ENCODE measurements around the gene RDH13. TPM values are rescaled to one million over a fixed set of nuclear protein-coding genes. Genes with fewer than 3 reads are reported as not detected.

The RDH13 gene
- total and polyA plus RNA-seq, 9 donors: 7.8 to 17.3 (median 11.8) TPM

- DNase-seq: peak; percentile 92 to 95 (median 92)
- Histone ChIP-seq H3K4me1 (ENCODE audit: insufficient read depth) (peaks cover 7% of the 10 kb centered on the region), H3K27ac (no peak overlapping the region), H3K27me3 (peaks cover 6% of the 10 kb centered on the region), H3K9me3 (peaks cover 0 to 4% of the 10 kb centered on the region in 2 donors), H3K36me3 (no peaks in the 10 kb centered on the region), H3K4me3 (peak overlapping the region; percentile 29)
- intact Hi-C loops (cut with DNase I): no loop called here
- TF ChIP-seq EP300 (IDR thresholded peaks at IDR 0.05) (no peak), POLR2A (IDR thresholded peaks at IDR 0.05) (no peak), CTCF (IDR thresholded peaks at IDR 0.05) (no peak)
- whole genome bisulfite sequencing, 3 donors: 0 to 1% (median 1%) methylated on average over 66 to 74 of the region's 74 CpGs
Observed at GRCh38 chr19:55086730-55087541, 24.0 kb upstream of the RDH13 start.

DNA sequence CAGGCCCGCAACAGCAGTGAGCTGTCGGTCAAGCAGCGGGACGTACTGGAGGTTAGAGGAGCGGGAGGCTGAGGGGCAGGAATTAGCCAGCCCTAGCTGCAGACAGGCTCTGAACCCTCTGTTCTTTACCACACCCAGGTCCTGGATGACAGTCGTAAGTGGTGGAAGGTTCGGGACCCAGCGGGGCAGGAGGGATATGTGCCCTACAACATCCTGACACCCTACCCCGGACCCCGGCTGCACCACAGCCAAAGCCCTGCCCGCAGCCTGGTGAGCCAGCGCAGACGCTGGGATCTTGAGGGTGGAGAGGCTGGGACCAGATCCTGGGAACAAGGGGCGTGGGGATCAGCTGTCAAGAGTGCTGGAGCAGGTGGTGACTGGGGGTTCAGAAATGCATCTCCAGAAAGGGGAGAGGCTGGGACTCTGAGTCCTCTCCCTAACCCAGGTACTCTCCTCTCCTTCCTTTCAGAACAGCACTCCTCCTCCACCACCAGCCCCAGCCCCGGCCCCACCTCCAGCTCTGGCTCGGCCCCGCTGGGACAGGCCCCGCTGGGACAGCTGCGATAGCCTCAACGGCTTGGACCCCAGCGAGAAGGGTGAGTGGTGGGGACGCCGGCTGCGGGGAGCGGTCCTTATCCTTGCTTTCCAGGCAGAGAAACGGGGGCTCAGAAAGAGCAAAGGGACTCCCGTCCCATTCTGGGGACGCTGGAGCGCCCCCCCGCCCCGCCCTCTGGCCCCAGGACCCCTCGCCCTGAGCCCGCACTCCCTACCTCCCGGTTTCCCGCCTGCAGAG, 23.2 kb upstream of the RDH13 start:
- no peak overlapping the region for H3K27ac ChIP-seq
- DNase-seq: peak in 1 of 5 donors; percentile 37
- peaks cover 9% of the 10 kb centered on the region for H3K4me1 ChIP-seq (ENCODE audit: insufficient read depth)

DNA sequence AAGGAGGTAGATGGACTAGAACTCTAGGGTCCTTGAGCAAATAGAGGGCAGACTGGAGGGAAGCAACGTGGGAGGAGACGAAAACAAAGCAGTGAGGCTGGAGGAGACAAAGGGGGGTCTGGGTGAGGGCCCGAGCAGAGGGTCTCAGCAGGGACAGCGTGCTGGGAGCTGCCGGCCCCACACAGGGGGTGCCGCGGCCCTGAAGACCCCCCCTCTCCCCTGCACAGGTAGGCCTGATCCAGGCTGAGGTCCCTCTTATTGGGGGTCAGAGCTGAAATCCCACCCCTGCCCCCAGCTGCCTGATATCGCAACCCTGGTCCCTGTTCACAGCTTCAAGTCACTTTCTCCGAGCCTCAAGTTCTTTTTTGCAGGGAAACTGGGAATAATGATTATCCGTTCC, 21.5 kb upstream of the RDH13 start:
- H3K27ac ChIP-seq: no peak overlapping the region
- peaks cover 0 to 4% of the 10 kb centered on the region in 2 donors for H3K9me3 ChIP-seq
- TF ChIP-seq POLR2A (IDR thresholded peaks at IDR 0.05) (no peak), CTCF (IDR thresholded peaks at IDR 0.05) (no peak), EP300 (IDR thresholded peaks at IDR 0.05) (no peak)
- H3K27me3 ChIP-seq: peaks cover 11% of the 10 kb centered on the region
- H3K4me3 ChIP-seq: no peak overlapping the region
- WGBS, 3 donors: 61 to 65% (median 64%) methylated on average over 10 of the region's 10 CpGs
- DNase-seq: no peak
- no peaks in the 10 kb centered on the region for H3K36me3 ChIP-seq
- intact Hi-C loops (cut with DNase I): no loop called here
- H3K4me1 ChIP-seq (ENCODE audit: insufficient read depth): peaks cover 16% of the 10 kb centered on the region

More for the DNA sequence above, 23.2 kb upstream of the RDH13 start:
- H3K27me3 ChIP-seq: peaks cover 6% of the 10 kb centered on the region
- H3K4me3 ChIP-seq: peak overlapping the region; percentile 29
- H3K36me3 ChIP-seq: no peaks in the 10 kb centered on the region
- peaks cover 0 to 4% of the 10 kb centered on the region in 2 donors for H3K9me3 ChIP-seq
- intact Hi-C loops (cut with DNase I): no loop called here
- TF ChIP-seq CTCF (IDR thresholded peaks at IDR 0.05): no peak
- TF ChIP-seq EP300 (IDR thresholded peaks at IDR 0.05): no peak
- no peak for TF ChIP-seq POLR2A (IDR thresholded peaks at IDR 0.05)
- WGBS, 3 donors: 20 to 26% (median 24%) methylated on average over 34 to 35 of the region's 35 CpGs

DNA sequence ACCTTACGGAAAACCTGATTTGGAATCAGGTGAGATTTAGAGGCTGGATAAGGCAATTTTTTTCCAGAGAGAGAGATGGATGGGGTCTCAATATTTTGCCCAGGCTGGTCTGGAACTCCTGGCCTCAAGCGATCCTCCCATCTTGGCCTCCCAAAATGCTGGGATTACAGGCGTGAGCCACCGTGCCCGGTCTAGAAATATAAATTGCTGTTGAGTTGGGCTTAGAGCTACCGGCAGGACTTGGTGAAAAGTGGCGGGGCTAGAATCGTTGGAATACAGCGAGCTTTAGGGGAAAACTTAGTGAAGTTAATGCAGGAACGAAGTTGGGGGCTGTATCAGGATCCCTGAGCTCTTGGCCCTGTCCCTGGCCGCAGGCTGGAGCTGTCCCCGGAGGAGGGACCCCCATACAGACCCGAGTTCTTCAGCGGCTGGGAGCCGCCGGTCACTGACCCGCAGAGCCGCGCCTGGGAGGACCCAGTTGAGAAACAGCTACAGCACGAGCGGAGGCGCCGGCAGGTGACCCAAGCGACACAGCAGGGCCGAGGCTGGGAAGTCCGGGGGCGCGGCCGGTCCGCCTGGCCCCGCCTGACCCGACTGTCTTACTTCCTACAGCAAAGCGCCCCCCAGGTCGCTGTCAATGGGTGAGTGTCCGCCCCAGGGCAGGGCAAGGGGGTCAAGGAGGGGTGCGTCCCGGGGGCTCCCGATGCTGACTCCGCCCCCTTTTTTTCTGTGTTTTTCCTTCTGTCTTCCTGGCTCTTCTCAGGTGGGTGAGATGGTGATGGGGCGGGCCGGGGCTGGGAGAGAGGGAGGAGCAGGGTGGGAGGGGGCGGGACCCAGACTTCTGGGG, 20.3 kb upstream of the RDH13 start:
- 30 to 42% (median 42%) methylated on average over 42 of the region's 42 CpGs for WGBS, 3 donors
- peaks cover 0 to 4% of the 10 kb centered on the region in 2 donors for H3K9me3 ChIP-seq
- H3K36me3 ChIP-seq: no peaks in the 10 kb centered on the region
- DNase-seq: no peak
- H3K4me3 ChIP-seq: no peak overlapping the region
- intact Hi-C loops (cut with DNase I): no loop called here
- peaks cover 11% of the 10 kb centered on the region for H3K27me3 ChIP-seq
- H3K4me1 ChIP-seq (ENCODE audit: insufficient read depth): peaks cover 16% of the 10 kb centered on the region
- no peak overlapping the region for H3K27ac ChIP-seq
- TF ChIP-seq CTCF (IDR thresholded peaks at IDR 0.05): no peak
- TF ChIP-seq EP300 (IDR thresholded peaks at IDR 0.05): no peak
- no peak for TF ChIP-seq POLR2A (IDR thresholded peaks at IDR 0.05)

Data from ovary (tissue), 9 donors.